ENCODE measurements around the gene ARHGAP26. TPM values are rescaled to one million over a fixed set of nuclear protein-coding genes. Genes with fewer than 3 reads are reported as not detected.

Gene ARHGAP26
- total and polyA plus RNA-seq, 2 of the 4 experiments (the other 2 are of a cell fraction): 0.54 to 0.56 TPM

GRCh38 chr5:142955628-142956027, 185.5 kb downstream of the ARHGAP26 start:
- ChIA-PET POLR2A (ENCODE audit: unreplicated experiment) (no interaction called here), CTCF (no interaction called here)
- Histone ChIP-seq H2BK15ac (ENCODE audit: low read depth, low read length) (no peak overlapping the region), H3K4ac (ENCODE audit: low read depth, low read length) (no peak overlapping the region), H4K8ac (ENCODE audit: low read depth in 2 of 2, low read length in 2 of 2) (no peak overlapping the region), H3K9ac (ENCODE audit: low read depth, low read length) (no peak overlapping the region), H4K5ac (ENCODE audit: low read depth, low read length) (no peak overlapping the region), H3K27ac (ENCODE audit: insufficient read depth, low read length) (no peak overlapping the region), H4K20me1 (ENCODE audit: insufficient read depth, low read length) (no peaks in the 10 kb centered on the region), H3K36me3 (ENCODE audit: control insufficient read depth, insufficient read depth, low read length) (no peaks in the 10 kb centered on the region), H2AFZ (replicated peaks; ENCODE audit: low read length, poor library complexity) (no peak overlapping the region), H3K4me3 (ENCODE audit: insufficient read depth, low read depth, low read length) (no peak overlapping the region), H2BK5ac (ENCODE audit: low read depth, low read length, poor library complexity, severe bottlenecking) (no peak overlapping the region), H3K27me3 (ENCODE audit: control insufficient read depth, insufficient read depth, low read length) (no peaks in the 10 kb centered on the region), H4K91ac (ENCODE audit: insufficient read depth, low read depth, low read length) (no peak overlapping the region), H2AK9ac (replicated peaks; ENCODE audit: low read depth, low read length, poor library complexity) (no peak overlapping the region), H3K14ac (replicated peaks; ENCODE audit: low read depth, low read length) (no peak overlapping the region), H3K9me1 (ENCODE audit: insufficient read depth, low read length) (no peaks in the 10 kb centered on the region; the same call in 1 of the 2 replicates), H3K9me3 (ENCODE audit: control insufficient read depth, insufficient read depth, low read length) (no peaks in the 10 kb centered on the region), H3K4me1 (ENCODE audit: control insufficient read depth, insufficient read depth, low read length) (peaks cover 10% of the 10 kb centered on the region), H3K23ac (ENCODE audit: low read depth, low read length) (no peak overlapping the region), H3K4me2 (ENCODE audit: low read depth, low read length) (no peak overlapping the region), H2BK20ac (ENCODE audit: low read depth, low read length) (no peak overlapping the region), H2BK120ac (ENCODE audit: low read depth, low read length) (no peak overlapping the region), H3K79me1 (ENCODE audit: low read depth in 1 of 2, low read length in 2 of 2) (no peaks in the 10 kb centered on the region), H2AK5ac (ENCODE audit: low read depth, low read length) (no peak overlapping the region), H3K18ac (ENCODE audit: low read depth, low read length) (no peak overlapping the region), H3K56ac (ENCODE audit: extremely low read depth, insufficient read depth, low read length) (no peak overlapping the region)
- intact Hi-C loops (cut with micrococcal nuclease): no loop called here
- WGBS, 2 experiments (ENCODE audit: extremely low coverage in 2 of 2, insufficient read length in 1 of 2): no CpG with 5 or more reads among the region's 1 CpG
- BruUV-seq (replicated peaks): no TSS peak
- no peak for DNase-seq
- in situ Hi-C loops (cut with MboI; ENCODE audit: low sequenced_read_pairs): no loop called here
- dilution Hi-C loops (cut with HindIII; ENCODE audit: low sequenced_read_pairs, unreplicated experiment): no loop called here
- TF ChIP-seq NFE2L2 (IDR thresholded peaks at IDR 0.05; ENCODE audit: low read depth, low read length): no peak
- no peak for TF ChIP-seq MAZ (IDR thresholded peaks at IDR 0.05; ENCODE audit: borderline replicate concordance, low read depth, low read length)
- TF ChIP-seq MAFK (IDR thresholded peaks at IDR 0.05; ENCODE audit: low read depth, low read length): no peak
- no peak for ATAC-seq (ENCODE audit: low read depth)
